HepG2 (cell line): ENCODE results near the gene FASTKD1. TPM values are rescaled to one million over a fixed set of nuclear protein-coding genes. Genes with fewer than 3 reads are reported as not detected.

Experiments used
- CBX5 ChIP-seq: sonication (generic); formaldehyde crosslinking; IDR thresholded peaks from 2 replicates; pipeline ENCODE4 v1.4.0; 2020; ENCODE audit warnings: missing genetic modification reagents, borderline replicate concordance
- HOXA9 ChIP-seq: sonication (generic); formaldehyde crosslinking; IDR thresholded peaks from 2 replicates; pipeline ENCODE4 v1.8.1; 2022; ENCODE audit warnings: missing genetic modification reagents, mild to moderate bottlenecking, moderate library complexity, borderline replicate concordance
- KDM2A ChIP-seq: sonication (generic); formaldehyde crosslinking; IDR thresholded peaks from 2 replicates; pipeline ENCODE4 v1.4.0; 2020; ENCODE audit warnings: low read depth, missing genetic modification reagents, borderline replicate concordance
- PHF20 ChIP-seq: sonication (generic); formaldehyde crosslinking; IDR thresholded peaks from 2 replicates; pipeline ENCODE4 v1.5.0; 2020; ENCODE audit warnings: mild to moderate bottlenecking, missing genetic modification reagents
- PITX1 ChIP-seq: sonication (generic); formaldehyde crosslinking; IDR thresholded peaks from 2 replicates; pipeline ENCODE4 v1.5.1; 2020; ENCODE audit warnings: mild to moderate bottlenecking, missing genetic modification reagents
- POLR2AphosphoS2 ChIP-seq: IDR thresholded peaks from 2 replicates; pipeline ENCODE4 v1.6.1; 2011; ENCODE audit warnings: low read depth, low read length, improper control_type of control experiment
- PRDM10 ChIP-seq: sonication (generic); formaldehyde crosslinking; IDR thresholded peaks from 2 replicates; pipeline ENCODE4 v1.4.0; 2020; ENCODE audit warnings: low read depth, missing genetic modification reagents
- XRCC5 ChIP-seq: fragments of 200-400 bp; formaldehyde crosslinking; optimal IDR thresholded peaks from 2 replicates; pipeline ENCODE3; 2017; ENCODE audit warnings: mild to moderate bottlenecking, low read length
- ZBTB40 ChIP-seq, 2 experiments: fragments of 450-650 bp in 1 of 2; sonication (generic) in 1 of 2; formaldehyde crosslinking in 1 of 2; IDR thresholded peaks; 2 replicates each; pipeline versions ENCODE4 v1.6.1 to v1.8.0; 2016 to 2022; ENCODE audit warnings: antibody characterized with exemption in 1 of 2, mild to moderate bottlenecking in 1 of 2, missing genetic modification reagents in 1 of 2
- ZNF441 ChIP-seq: sonication (generic); formaldehyde crosslinking; IDR thresholded peaks from 2 replicates; pipeline ENCODE4 v1.7.0; 2021; ENCODE audit warnings: missing genetic modification reagents, borderline replicate concordance
- ZNF710 ChIP-seq: sonication (generic); formaldehyde crosslinking; IDR thresholded peaks from 2 replicates; pipeline ENCODE4 v1.5.0; 2020; ENCODE audit warnings: mild to moderate bottlenecking, missing genetic modification reagents, borderline replicate concordance
- ZSCAN31 ChIP-seq: sonication (generic); formaldehyde crosslinking; IDR thresholded peaks from 2 replicates; pipeline ENCODE4 v1.5.0; 2020; ENCODE audit warnings: low read depth, mild to moderate bottlenecking, missing genetic modification reagents
- polyA plus RNA-seq, 8 experiments: library from polyadenylated mRNA; depleted of rRNA in 3 of 8; stranded (reverse) in 7 of 8; unstranded in 1 of 8; fragments of >200 nt; fragmentation: Illumina TruSeq in 4 of 8; extraction: Trizol in 4 of 8; gene quantifications; 2 replicates each; pipeline versions ENCODE4 v1.2.1 to v1.2.3, GENCODE V29; 2011 to 2016; ENCODE audit warnings: low read depth in 4 of 8, missing spikeins in 1 of 8, mixed read lengths in 1 of 8; ENCODE audit not compliant: insufficient read depth in 1 of 8
- total RNA-seq, 5 experiments: library from RNA; depleted of rRNA; stranded (reverse); fragments of >200 nt; fragmentation: Illumina TruSeq; extraction: Trizol; gene quantifications; 2 replicates each; pipeline ENCODE4 v1.2.3, GENCODE V29; 2016; ENCODE audit warnings: low read depth in 1 of 5

FASTKD1 gene
- total and polyA plus RNA-seq, 2 of the 13 experiments (the other 11 are each of a cell fraction or from before 2014, with no cell fraction given): 35.0 to 38.0 TPM

- peak; percentile 88 for TF ChIP-seq PHF20 (CRISPR knock-in tag)
- TF ChIP-seq XRCC5: peak; percentile 91
- peak; percentile 95 for TF ChIP-seq KDM2A
- 0 out of 2 replicates have a peak, but pooled peaks have one; percentile 18 for TF ChIP-seq ZNF710 (CRISPR knock-in tag)
- peak; percentile 65; the same call in 1 of the 2 replicates for TF ChIP-seq PRDM10
- TF ChIP-seq HOXA9 (CRISPR knock-in tag): no peak
- TF ChIP-seq PITX1 (CRISPR knock-in tag): peak; percentile 91
- TF ChIP-seq ZNF441 (CRISPR knock-in tag): peak; percentile 88; the same call in 1 of the 2 replicates
- TF ChIP-seq ZBTB40 (IDR thresholded peaks at IDR 0.05): no peak
- TF ChIP-seq ZBTB40 (CRISPR knock-in tag; IDR thresholded peaks at IDR 0.05): peak; percentile 70; the same call in 1 of the 2 replicates
- TF ChIP-seq POLR2AphosphoS2: no peak
- TF ChIP-seq CBX5: peak; percentile 95
- peak; percentile 84 for TF ChIP-seq ZSCAN31 (CRISPR knock-in tag)
Measured at GRCh38 chr2:169573160-169573973, at the start of gene FASTKD1 (continued).
